Activated T-cell treated with anti-CD3 and anti-CD28 coated beads for 24 hours (primary cell): ENCODE measurements around the gene ITGA1.

Experiments
- DNase-seq: peaks from one replicate; pipeline ENCODE4 v3.0.0-alpha.2; 2020; ENCODE audit warnings: low read depth

The ITGA1 gene

GRCh38 chr5:52998552-52999313, 211.0 kb downstream of the ITGA1 start:
- DNase-seq = no peak

DNA sequence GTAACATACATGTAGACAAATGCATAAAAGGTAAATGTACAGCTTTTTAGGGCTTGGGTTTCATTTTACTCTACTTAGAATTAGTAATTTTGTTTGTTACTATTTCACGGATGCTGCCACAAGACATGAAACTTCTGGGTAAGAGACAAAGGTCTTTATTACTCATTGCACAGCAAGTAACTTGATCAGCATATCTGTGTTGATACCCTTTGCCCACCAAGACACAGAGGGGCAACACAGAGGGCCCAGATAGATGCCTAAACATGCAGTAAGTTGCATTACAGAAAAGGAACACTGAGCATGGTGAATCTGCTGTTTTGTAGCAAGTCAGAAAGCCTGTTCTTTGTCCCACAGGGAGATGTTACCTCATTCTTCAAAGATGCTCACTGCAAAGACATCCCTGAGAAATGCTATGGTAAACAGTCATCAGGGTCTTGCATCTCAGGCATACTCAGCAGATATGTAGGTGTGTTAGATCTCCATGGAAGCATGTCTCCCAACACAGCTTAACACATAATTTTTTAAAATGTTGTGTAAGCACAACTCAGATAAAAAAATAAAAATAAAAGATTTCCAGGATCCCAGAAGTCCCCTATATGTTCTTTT, 211.7 kb downstream of the ITGA1 start:
- DNase-seq = no peak

GRCh38 chr5:53001541-53001940, 213.8 kb downstream of the ITGA1 start:
- no peak for DNase-seq

GRCh38 chr5:53002491-53002890, 214.8 kb downstream of the ITGA1 start:
- no peak for DNase-seq

DNA sequence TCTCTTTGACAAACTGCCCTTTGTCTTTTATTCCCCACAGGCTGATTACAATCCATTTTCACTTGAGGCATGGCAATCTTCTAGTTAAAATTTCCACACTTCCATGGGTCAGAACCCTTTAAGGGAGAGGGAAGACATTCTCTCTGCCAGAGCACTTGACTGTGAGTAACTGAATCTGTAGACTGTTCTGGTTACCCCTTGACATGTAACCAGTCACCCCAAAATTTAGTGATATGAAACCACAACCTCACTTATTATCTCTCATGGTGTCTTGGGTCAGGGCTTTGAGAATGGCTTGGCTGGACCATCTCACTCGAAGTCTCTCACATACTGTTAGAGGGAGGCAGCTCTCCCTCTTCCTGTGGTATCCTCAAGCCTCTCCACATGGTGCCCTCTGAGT, 215.4 kb downstream of the ITGA1 start:
- DNase-seq = no peak

GRCh38 chr5:53006911-53007890, 219.5 kb downstream of the ITGA1 start:
- no peak for DNase-seq

- no peak for DNase-seq
Measured at GRCh38 chr5:53008751-53009150, 221.0 kb downstream of the ITGA1 start.
